ENCODE measurements around the gene PIGB.

DNA sequence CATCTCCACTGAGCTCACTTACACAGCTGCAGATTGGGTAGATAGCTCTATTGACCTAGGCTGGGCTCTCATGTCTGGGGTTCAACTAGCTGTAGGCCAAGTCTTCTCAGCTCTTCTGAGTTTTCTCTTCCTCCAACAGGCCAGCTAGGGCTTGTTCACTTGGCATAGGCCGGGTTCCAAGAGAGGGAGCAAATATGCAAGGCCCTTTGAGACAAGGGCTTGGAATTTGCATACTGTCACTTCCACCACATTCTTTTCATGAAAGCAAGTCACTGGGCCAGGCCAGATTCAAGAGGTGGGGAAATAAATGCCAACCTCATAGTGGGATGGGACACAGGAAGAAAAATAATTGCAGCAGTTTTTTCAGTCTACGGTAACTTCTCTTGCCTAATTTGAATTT, 25.2 kb downstream of the PIGB start:
- TF ChIP-seq, protein P1, sequence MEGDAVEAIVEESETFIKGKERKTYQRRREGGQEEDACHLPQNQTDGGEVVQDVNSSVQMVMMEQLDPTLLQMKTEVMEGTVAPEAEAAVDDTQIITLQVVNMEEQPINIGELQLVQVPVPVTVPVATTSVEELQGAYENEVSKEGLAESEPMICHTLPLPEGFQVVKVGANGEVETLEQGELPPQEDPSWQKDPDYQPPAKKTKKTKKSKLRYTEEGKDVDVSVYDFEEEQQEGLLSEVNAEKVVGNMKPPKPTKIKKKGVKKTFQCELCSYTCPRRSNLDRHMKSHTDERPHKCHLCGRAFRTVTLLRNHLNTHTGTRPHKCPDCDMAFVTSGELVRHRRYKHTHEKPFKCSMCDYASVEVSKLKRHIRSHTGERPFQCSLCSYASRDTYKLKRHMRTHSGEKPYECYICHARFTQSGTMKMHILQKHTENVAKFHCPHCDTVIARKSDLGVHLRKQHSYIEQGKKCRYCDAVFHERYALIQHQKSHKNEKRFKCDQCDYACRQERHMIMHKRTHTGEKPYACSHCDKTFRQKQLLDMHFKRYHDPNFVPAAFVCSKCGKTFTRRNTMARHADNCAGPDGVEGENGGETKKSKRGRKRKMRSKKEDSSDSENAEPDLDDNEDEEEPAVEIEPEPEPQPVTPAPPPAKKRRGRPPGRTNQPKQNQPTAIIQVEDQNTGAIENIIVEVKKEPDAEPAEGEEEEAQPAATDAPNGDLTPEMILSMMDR (IDR thresholded peaks at IDR 0.05): no peak
- peak in 1 of 2 donors; percentile 59 for TF ChIP-seq POLR2A (IDR thresholded peaks at IDR 0.05)
